HG02571 (cell line): Measurements from ENCODE around the gene RBCK1.
"Not testable (repeated sequence)": the region's sequence is repeated elsewhere in the genome, so short reads cannot be mapped to it uniquely, and the experiment has no call there.

Experiments used
- ATAC-seq: cut with Tn5 transposase; IDR thresholded peaks from one replicate; pipeline ENCODE4 v1.9.1; 2021; ENCODE audit warnings: mild to moderate bottlenecking, moderate library complexity; ENCODE audit not compliant: unreplicated experiment

Gene RBCK1

GRCh38 chr20:375265-375889, 32.7 kb upstream of the RBCK1 start:
- ATAC-seq = no peak

DNA sequence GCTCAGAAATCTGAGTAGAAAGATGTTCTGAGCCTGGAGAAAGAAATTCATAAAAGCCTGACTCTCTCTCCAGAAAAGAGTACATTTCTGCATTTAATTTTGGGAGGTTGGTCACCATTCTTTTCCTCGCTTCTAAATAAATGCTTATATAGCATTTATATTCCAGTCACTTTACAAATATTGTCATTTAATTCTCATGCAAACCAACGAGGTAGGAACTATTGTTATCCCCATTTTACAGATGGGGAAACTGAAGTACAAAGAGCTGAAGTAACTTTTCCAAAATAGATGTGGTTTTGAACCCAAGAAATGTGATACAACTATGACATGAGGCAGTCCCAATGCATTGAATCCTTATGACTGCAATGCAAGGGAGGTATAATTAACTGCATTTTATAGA, 32.0 kb upstream of the RBCK1 start:
- no peak for ATAC-seq

DNA sequence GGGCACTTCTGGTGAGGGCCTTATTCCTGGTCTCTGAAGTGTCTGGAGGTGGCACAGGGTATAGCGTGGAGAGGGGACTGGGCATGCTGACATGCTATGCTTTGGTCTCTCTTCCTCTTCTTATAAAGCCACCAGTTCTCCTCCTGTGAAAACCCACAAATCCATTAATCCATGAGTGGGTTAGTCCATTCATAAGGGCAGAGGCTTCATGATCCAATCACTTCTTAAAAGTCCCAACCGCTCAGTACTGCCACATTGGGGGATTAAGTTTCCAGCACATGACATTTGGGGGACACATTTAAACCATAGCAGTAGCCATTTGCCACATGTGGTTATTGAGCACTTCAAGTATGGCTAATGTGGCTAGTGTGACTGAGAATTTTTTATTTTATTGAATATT, 31.3 kb upstream of the RBCK1 start:
- ATAC-seq = no peak

DNA sequence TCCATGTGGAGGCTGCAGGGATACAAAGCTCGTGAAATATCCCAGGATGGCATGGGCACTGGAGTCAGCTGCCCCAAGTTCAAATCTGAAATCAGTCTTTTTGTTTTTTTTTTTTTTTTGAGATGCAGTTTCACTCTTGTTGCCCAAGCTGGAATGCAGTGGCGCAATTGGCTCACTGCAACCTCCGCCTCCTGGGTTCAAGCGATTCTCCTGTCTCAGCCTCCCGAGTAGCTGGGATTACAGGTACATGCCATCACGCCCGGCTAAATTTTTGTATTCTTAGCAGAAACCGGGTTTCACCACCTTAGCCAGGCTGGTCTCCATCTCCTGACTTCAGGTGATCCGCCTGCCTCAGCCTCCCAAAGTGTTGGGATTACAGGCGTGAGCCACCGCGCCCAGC, 30.5 kb upstream of the RBCK1 start:
- not testable (repeated sequence) for ATAC-seq

- ATAC-seq = no peak
Measured at GRCh38 chr20:378961-379336, 29.1 kb upstream of the RBCK1 start.

GRCh38 chr20:380763-381580, 27.1 kb upstream of the RBCK1 start:
- ATAC-seq = peak; percentile 50

GRCh38 chr20:381581-382290, 26.4 kb upstream of the RBCK1 start:
- ATAC-seq = peak; percentile 57

GRCh38 chr20:382291-383115, 25.6 kb upstream of the RBCK1 start:
- ATAC-seq = no peak

- ATAC-seq = no peak
Measured at GRCh38 chr20:383889-384288, 24.2 kb upstream of the RBCK1 start.

DNA sequence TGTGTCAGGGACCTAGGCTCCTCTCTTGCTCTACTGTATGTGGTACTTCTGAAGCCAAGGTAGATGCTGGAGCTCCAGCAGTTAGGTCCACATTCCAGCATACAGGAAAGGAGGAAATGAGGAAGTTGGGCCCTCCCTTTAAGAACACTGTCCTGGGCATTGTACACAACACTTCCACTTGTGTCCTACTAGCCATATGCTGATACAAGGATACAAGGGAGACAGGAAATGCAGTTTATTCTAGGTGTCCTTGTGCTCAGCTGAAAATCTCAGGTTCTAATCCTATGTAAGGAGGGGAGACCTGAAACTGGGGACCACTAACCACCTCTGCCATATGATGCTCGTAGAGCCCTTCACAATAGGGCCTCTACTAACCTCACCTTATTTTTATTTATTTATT, 23.4 kb upstream of the RBCK1 start:
- ATAC-seq = no peak

DNA sequence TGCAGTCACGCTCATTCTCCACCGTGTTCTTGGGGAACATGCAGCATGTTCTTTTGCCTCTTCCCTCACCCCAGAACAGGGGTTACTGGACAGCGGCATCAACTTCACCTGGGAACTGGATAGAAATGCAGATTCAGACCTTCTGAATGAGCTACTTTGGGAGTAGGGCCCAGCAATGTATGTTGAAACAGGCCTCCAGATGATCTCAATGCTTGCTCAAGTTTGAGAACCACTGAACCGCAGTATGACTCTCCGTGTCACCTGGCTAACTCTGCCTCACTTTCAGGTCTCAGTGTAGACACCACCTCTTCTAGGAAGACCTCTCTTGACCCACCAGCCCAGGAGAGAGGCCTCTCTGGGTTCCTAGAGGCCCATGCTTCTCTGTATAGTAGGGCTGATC, 22.7 kb upstream of the RBCK1 start:
- no peak for ATAC-seq

DNA sequence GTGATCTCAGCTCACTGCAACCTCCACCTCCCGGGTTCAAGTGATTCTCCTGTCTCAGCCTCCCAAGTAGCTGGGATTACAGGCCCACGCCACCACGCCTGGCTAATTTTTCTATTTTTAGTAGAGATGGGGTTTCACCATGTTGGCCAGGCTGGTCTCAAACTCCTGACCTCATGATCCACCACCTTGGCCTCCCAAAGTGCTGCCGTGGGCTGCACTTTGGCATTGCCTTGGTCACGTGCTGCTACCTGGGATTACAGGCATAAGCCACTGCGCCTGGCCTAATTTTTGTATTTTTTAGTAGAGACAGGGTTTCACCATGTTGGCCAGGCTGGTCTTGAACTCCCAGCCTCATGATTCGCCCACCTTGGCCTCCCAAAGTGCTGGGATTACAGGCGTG, 21.5 kb upstream of the RBCK1 start:
- not testable (repeated sequence) for ATAC-seq

DNA sequence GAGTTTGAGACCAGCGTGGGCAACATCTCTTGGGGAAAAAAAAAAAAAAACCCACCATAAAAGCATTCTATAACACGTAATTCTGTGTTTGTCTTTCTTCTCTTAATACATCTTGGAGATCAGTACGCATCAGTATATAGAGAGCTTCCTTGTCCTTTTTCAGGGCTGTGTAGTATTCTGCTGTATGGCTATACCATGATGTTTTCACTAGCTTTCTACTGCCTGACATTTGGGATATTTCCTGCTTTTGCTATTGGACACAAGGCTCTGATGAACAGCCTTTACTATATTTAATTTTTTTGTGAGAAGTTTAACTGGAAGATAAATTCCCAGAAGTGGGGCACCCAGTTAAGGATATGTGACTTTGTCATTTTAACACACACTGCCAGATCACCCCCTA, 20.6 kb upstream of the RBCK1 start:
- no peak for ATAC-seq

DNA sequence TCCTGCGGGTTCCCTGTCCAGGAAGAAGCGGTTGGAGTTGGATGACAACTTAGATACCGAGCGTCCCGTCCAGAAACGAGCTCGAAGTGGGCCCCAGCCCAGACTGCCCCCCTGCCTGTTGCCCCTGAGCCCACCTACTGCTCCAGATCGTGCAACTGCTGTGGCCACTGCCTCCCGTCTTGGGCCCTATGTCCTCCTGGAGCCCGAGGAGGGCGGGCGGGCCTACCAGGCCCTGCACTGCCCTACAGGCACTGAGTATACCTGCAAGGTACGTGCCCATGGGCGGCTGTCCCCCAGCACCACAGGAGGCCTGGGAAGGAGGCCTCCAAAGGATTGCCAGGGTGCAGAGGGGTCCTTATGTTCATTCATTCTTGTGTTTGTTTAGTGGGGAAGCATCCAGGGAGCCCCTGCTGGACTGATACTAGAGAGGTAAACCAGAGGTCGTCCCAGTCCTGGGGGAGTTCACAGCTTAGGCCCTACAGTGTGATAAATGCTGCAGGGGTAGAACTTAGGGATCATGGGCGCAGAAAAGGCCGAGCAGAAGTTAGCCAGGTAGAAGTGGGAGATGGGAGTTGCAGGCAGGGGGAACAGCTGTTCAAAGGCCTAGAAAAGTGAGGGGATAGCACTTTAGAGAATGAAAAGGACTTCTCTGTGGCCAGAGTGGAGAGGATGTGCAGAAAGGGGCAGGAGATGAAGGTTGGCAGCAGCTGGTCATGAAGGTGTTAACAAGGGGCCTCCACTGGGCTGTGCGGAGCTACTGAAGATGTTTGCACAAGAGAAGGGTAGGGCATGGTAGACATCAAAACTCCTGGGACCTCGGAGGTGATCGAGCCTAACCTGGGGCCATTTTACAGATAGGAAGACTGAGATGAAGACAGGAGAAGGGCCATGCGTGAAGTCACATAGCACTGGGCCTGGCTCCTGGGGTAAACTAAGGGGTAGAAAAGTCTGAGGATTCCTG, 19.8 kb upstream of the RBCK1 start:
- ATAC-seq = no peak

DNA sequence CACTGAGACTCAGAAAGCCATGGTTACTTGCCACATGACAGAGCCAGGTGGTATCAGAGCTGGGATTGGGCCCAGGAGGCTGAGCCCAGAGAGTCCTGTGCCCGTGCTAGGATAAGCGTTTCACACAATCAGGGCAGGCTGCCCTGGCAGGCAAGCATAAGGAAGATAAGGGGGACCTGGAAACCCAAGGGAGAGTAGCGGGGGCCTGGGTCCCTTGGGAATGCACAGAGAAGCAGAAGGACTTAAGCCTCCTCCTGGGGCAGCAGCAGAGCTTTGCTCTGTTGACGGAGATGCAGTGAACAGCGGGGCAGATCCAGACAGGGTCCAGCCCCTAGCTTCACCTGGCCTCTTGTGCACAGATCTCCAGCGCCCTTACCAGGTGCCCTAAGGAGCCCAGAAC, 18.9 kb upstream of the RBCK1 start:
- ATAC-seq = no peak

DNA sequence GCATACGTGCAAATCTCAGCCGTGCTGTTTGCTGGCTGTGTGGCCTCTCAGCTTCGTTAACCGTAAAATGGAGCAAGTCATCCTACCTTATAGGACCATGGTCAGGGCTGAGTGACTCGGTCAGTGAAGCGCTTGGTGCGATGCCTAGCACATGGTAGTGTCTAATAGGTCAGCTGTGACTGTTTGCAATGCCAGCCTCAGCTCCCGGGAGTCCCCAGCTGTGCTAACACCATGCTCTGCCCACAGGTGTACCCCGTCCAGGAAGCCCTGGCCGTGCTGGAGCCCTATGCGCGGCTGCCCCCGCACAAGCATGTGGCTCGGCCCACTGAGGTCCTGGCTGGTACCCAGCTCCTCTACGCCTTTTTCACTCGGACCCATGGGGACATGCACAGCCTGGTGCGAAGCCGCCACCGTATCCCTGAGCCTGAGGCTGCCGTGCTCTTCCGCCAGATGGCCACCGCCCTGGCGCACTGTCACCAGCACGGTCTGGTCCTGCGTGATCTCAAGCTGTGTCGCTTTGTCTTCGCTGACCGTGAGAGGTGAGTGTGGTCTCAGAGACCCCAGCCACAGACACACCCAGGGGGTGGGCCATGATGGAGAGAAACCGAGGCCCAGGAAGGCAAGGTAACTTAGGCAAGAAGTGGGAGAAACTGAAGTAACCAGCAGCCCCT, 16.9 kb upstream of the RBCK1 start:
- ATAC-seq = no peak

DNA sequence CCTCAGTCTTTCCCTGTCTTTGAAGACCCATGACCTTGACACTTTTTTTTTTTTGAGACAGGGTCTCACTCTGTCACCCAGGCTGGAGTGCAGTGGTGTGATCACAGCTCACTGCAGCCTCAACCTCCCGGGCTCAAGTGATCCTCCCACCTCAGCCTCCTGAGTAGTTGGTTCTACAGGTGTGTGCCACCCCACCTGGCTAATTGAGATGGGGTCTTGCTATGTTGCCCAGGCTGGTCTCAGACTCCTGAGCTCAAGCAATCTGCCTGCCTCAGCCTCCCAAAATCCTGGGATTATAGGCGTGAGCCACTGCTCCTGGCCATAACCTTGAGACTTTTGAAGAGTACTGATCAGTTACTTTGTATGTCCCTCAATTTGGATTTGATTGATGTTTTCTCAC, 14.8 kb upstream of the RBCK1 start:
- not testable (repeated sequence) for ATAC-seq

DNA sequence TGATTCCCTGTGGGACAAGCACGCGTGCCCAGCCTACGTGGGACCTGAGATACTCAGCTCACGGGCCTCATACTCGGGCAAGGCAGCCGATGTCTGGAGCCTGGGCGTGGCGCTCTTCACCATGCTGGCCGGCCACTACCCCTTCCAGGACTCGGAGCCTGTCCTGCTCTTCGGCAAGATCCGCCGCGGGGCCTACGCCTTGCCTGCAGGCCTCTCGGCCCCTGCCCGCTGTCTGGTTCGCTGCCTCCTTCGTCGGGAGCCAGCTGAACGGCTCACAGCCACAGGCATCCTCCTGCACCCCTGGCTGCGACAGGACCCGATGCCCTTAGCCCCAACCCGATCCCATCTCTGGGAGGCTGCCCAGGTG, 11.9 kb upstream of the RBCK1 start:
- ATAC-seq = no peak

GRCh38 chr20:396619-397431, 11.3 kb upstream of the RBCK1 start:
- no peak for ATAC-seq
